Adrenal gland (tissue), 5 donors: ENCODE results near the gene TARDBP.

ENCODE experiments used
- POLR2A ChIP-seq, 2 donors: fragments of 450-650 bp; IDR thresholded peaks; one replicate each; pipeline ENCODE4 v1.6.1; 2017; ENCODE audit warnings: antibody characterized with exemption in 2 of 2, mild to moderate bottlenecking in 2 of 2, moderate library complexity in 1 of 2
- TF ChIP-seq, protein P1 (sequence below), 6 experiments: fragments of 450-650 bp in 4 of 6; fragments of 200-600 bp in 2 of 6; sonication (generic) in 1 of 6; IDR thresholded peaks; 1 replicate in 5 of 6; 2 replicates in 1 of 6; pipeline versions ENCODE4 v1.5.1 to v1.8.0; 2016 to 2021; ENCODE audit warnings: antibody characterized with exemption in 6 of 6, mild to moderate bottlenecking in 2 of 6, moderate library complexity in 1 of 6
- donor health status: DM: no; HTN: no; CAD: no.

DNA sequence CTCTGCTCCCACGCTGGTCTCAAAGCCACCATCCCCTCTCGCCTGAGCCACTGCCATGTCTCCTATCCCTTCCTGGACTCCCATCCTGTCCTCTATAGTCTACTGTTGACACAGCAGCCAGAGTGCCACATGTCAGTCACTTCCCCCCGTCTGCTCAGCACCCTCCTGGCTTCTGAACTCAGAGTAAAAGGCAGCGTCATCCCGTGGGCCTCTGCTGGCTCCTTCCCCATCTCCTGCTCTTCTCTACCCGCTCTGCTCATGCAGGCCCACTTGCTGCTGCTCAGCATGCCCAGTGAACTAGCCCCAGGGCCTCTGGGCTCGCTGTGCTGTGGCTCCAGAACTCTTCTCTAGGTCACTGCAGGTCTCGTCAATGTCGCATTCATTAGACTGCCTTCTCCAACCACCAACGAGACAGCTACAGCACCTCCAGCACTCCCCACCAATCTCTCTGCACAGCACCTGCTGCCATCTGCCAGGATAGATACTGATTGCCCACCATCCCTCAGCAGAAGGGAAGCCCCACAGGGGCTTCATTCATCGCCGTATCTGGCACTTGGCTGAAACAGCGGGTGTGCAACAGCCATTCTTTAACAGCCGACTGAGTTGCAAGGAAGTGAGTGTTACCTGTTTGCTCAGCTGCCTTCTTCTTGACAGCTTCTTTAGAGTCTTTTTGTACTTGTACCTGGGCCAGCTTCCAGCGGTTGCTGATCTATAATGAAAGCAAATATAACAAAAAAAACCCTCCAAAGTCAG, 59.2 kb downstream of the TARDBP start:
- TF ChIP-seq, protein P1, sequence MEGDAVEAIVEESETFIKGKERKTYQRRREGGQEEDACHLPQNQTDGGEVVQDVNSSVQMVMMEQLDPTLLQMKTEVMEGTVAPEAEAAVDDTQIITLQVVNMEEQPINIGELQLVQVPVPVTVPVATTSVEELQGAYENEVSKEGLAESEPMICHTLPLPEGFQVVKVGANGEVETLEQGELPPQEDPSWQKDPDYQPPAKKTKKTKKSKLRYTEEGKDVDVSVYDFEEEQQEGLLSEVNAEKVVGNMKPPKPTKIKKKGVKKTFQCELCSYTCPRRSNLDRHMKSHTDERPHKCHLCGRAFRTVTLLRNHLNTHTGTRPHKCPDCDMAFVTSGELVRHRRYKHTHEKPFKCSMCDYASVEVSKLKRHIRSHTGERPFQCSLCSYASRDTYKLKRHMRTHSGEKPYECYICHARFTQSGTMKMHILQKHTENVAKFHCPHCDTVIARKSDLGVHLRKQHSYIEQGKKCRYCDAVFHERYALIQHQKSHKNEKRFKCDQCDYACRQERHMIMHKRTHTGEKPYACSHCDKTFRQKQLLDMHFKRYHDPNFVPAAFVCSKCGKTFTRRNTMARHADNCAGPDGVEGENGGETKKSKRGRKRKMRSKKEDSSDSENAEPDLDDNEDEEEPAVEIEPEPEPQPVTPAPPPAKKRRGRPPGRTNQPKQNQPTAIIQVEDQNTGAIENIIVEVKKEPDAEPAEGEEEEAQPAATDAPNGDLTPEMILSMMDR (IDR thresholded peaks at IDR 0.05), result no peak
- TF ChIP-seq POLR2A (IDR thresholded peaks at IDR 0.05), result no peak
